ENCODE measurements around the gene KAZALD1. TPM values are rescaled to one million over a fixed set of nuclear protein-coding genes. Genes with fewer than 3 reads are reported as not detected.

Gene KAZALD1
- polyA plus RNA-seq, 1 experiment: 10.8 TPM

- POLR2A ChIA-PET: interaction anchor here (0.6 to 1.0 kb wide), 2 partner anchors 11 to 152 kb away, joined by 3 to 7 read pairs; no protein-coding TSS in a partner anchor
- H3K9me3 ChIP-seq (ENCODE audit: control insufficient read depth, insufficient read depth, low read length): no peaks in the 10 kb centered on the region; the same call in 1 of the 2 replicates
- peaks cover 46% of the 10 kb centered on the region for H3K27me3 ChIP-seq (ENCODE audit: control insufficient read depth, insufficient read depth, low read length)
- CTCF ChIA-PET: interaction anchor here (0.8 to 16.2 kb wide), 3 partner anchors 11 to 25 kb away, joined by 3 to 414 read pairs (median 4); no protein-coding TSS in a partner anchor
- H3K4me3 ChIP-seq (ENCODE audit: low read depth, low read length): no peak overlapping the region
- TF ChIP-seq, protein P1, sequence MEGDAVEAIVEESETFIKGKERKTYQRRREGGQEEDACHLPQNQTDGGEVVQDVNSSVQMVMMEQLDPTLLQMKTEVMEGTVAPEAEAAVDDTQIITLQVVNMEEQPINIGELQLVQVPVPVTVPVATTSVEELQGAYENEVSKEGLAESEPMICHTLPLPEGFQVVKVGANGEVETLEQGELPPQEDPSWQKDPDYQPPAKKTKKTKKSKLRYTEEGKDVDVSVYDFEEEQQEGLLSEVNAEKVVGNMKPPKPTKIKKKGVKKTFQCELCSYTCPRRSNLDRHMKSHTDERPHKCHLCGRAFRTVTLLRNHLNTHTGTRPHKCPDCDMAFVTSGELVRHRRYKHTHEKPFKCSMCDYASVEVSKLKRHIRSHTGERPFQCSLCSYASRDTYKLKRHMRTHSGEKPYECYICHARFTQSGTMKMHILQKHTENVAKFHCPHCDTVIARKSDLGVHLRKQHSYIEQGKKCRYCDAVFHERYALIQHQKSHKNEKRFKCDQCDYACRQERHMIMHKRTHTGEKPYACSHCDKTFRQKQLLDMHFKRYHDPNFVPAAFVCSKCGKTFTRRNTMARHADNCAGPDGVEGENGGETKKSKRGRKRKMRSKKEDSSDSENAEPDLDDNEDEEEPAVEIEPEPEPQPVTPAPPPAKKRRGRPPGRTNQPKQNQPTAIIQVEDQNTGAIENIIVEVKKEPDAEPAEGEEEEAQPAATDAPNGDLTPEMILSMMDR (IDR thresholded peaks at IDR 0.05; ENCODE audit: low read depth, low read length): no peak
- no peak for DNase-seq (ENCODE audit: low read depth, low spot score)
- H3K27ac ChIP-seq (ENCODE audit: low read depth, low read length): no peak overlapping the region
Measured at GRCh38 chr10:101071267-101071884, 9.6 kb downstream of the KAZALD1 start.

GRCh38 chr10:101071885-101072433, 10.2 kb downstream of the KAZALD1 start:
- ChIA-PET CTCF (interaction anchor here (0.8 to 16.2 kb wide), 3 partner anchors 12 to 26 kb away, joined by 3 to 414 read pairs (median 4); no protein-coding TSS in a partner anchor), POLR2A (interaction anchor here (1.0 kb wide), 1 partner anchor 11 kb away, joined by 7 read pairs; no protein-coding TSS in a partner anchor)
- no peak for DNase-seq (ENCODE audit: low read depth, low spot score)
- Histone ChIP-seq H3K9me3 (ENCODE audit: control insufficient read depth, insufficient read depth, low read length) (no peaks in the 10 kb centered on the region; the same call in 1 of the 2 replicates), H3K4me3 (ENCODE audit: low read depth, low read length) (no peak overlapping the region), H3K27ac (ENCODE audit: low read depth, low read length) (no peak overlapping the region), H3K27me3 (ENCODE audit: control insufficient read depth, insufficient read depth, low read length) (peaks cover 48% of the 10 kb centered on the region)
- TF ChIP-seq, protein P1 (IDR thresholded peaks at IDR 0.05; ENCODE audit: low read depth, low read length): no peak

DNA sequence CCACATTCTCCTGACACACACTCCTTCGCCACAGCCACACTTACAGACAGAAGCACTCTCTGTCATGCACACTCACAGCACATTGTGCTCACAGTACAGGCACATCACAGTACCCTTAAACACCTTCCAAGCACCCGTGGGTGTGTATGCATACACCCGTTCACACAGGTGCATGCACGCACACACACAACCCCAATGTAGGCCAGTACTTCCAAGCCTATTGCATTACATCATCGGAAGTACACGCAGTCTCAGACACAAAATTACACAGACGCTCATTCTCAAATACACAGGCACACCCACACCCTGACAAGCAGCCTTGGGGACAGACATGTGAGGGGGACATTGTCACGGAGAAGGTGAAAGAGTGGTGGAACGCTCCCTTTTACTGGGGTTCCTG, 11.1 kb downstream of the KAZALD1 start:
- ChIA-PET POLR2A (interaction anchor here (1.2 kb wide), 1 partner anchor 30 kb away, joined by 3 read pairs; no protein-coding TSS in a partner anchor), CTCF (no interaction called here)
- Histone ChIP-seq H3K27me3 (ENCODE audit: control insufficient read depth, insufficient read depth, low read length) (peaks cover 48% of the 10 kb centered on the region), H3K9me3 (ENCODE audit: control insufficient read depth, insufficient read depth, low read length) (no peaks in the 10 kb centered on the region), H3K4me3 (ENCODE audit: low read depth, low read length) (no peak overlapping the region), H3K27ac (ENCODE audit: low read depth, low read length) (no peak overlapping the region)
- TF ChIP-seq, protein P1 (IDR thresholded peaks at IDR 0.05; ENCODE audit: low read depth, low read length): no peak
- no peak for DNase-seq (ENCODE audit: low read depth, low spot score)

- CTCF ChIA-PET: interaction anchor here (0.7 to 2.9 kb wide), 4 partner anchors 8 to 68 kb away, joined by 3 to 21 read pairs (median 4); no protein-coding TSS in a partner anchor
- POLR2A ChIA-PET: interaction anchor here (1.2 kb wide), 1 partner anchor 31 kb away, joined by 3 read pairs; no protein-coding TSS in a partner anchor
- peaks cover 54% of the 10 kb centered on the region for H3K27me3 ChIP-seq (ENCODE audit: control insufficient read depth, insufficient read depth, low read length)
Measured at GRCh38 chr10:101073631-101074030, 11.8 kb downstream of the KAZALD1 start.

More at GRCh38 chr10:101073631-101074030, 11.8 kb downstream of the KAZALD1 start:
- Histone ChIP-seq H3K9me3 (ENCODE audit: control insufficient read depth, insufficient read depth, low read length) (no peaks in the 10 kb centered on the region), H3K4me3 (ENCODE audit: low read depth, low read length) (no peak overlapping the region), H3K27ac (ENCODE audit: low read depth, low read length) (no peak overlapping the region)
- DNase-seq (ENCODE audit: low read depth, low spot score): no peak
- TF ChIP-seq, protein P1 (IDR thresholded peaks at IDR 0.05; ENCODE audit: low read depth, low read length): peak; percentile 19; the same call in 1 of the 2 replicates
